H1 (cell line): Measurements from ENCODE around the gene ENAH. TPM values are rescaled to one million over a fixed set of nuclear protein-coding genes. Genes with fewer than 3 reads are reported as not detected.

ENCODE experiments used
- CTCF ChIA-PET: fragments of 300-600 bp; sonication (Branson Sonifier 250); formaldehyde crosslinking; loops from one replicate; lab custom pipeline; 2021; ENCODE audit not compliant: partially characterized antibody; lab: Charles Lee
- POLR2A ChIA-PET: fragments of 300-600 bp; sonication (Branson Sonifier 250); formaldehyde crosslinking; loops from one replicate; lab custom pipeline; 2021; ENCODE audit warnings: inconsistent platforms; ENCODE audit not compliant: partially characterized antibody; lab: Charles Lee
- DNase-seq, 2 experiments: peaks; one replicate each; pipeline versions ENCODE4 v3.0.0 to v3.0.0-alpha.2; 2010 to 2022; ENCODE audit warnings: low spot score in 2 of 2, low read depth in 1 of 2, mixed read lengths in 1 of 2
- FAIRE-seq: peaks from 2 replicates; lab custom pipeline; 2011; peaks lifted over from hg19 to GRCh38; lab: Jason Lieb, UNC
- H2AFZ ChIP-seq: 2 replicates; pipeline ENCODE4 v1.8.1; 2012; ENCODE audit warnings: low read length, inconsistent platforms
- H2AK5ac ChIP-seq: 2 replicates; pipeline ENCODE4 v1.6.1; 2013; ENCODE audit warnings: low read depth, low read length
- H2BK120ac ChIP-seq: replicated peaks from 2 replicates; pipeline ENCODE3; 2013; ENCODE audit warnings: low read depth, low read length, inconsistent platforms
- H2BK12ac ChIP-seq: 2 replicates; pipeline ENCODE4 v1.6.1; 2013; ENCODE audit warnings: low read depth, low read length
- H2BK15ac ChIP-seq: 2 replicates; pipeline ENCODE4 v1.6.1; 2013; ENCODE audit warnings: low read length
- H2BK20ac ChIP-seq: 2 replicates; pipeline ENCODE4 v1.6.1; 2013; ENCODE audit warnings: low read length
- H2BK5ac ChIP-seq: 2 replicates; pipeline ENCODE4 v1.6.1; 2013; ENCODE audit warnings: low read depth, low read length
- H3K14ac ChIP-seq: 2 replicates; pipeline ENCODE4 v1.6.1; 2013; ENCODE audit warnings: inconsistent platforms; ENCODE audit not compliant: insufficient read length
- H3K18ac ChIP-seq: 2 replicates; pipeline ENCODE4 v1.6.1; 2013; ENCODE audit warnings: low read length; ENCODE audit errors: extremely low read depth
- H3K23ac ChIP-seq: 2 replicates; pipeline ENCODE4 v1.6.1; 2013; ENCODE audit warnings: inconsistent platforms; ENCODE audit not compliant: insufficient read length
- H3K23me2 ChIP-seq: 2 replicates; pipeline ENCODE4 v1.6.1; 2013; ENCODE audit warnings: low read depth, low read length
- H3K27ac ChIP-seq: 2 replicates; pipeline ENCODE4 v1.6.1; 2011; ENCODE audit warnings: low read depth, low read length, inconsistent platforms
- H3K27me3 ChIP-seq, 4 experiments: replicated peaks in 1 of 4; 1 replicate in 1 of 4; 2 replicates in 3 of 4; pipeline versions ENCODE4 v1.6.1 to v1.8.1; 2011 to 2013; ENCODE audit warnings: low read length in 3 of 4, mild to moderate bottlenecking in 3 of 4, inconsistent platforms in 2 of 4, mixed read lengths in 2 of 4, moderate library complexity in 1 of 4; ENCODE audit not compliant: control insufficient read depth in 3 of 4, insufficient read depth in 3 of 4; ENCODE audit errors: extremely low read depth in 1 of 4
- H3K36me3 ChIP-seq, 4 experiments: 2 replicates each; pipeline versions ENCODE4 v1.6.1 to v1.8.1; 2011 to 2013; ENCODE audit warnings: mild to moderate bottlenecking in 4 of 4, low read length in 3 of 4, moderate library complexity in 2 of 4, control low read depth in 1 of 4, inconsistent platforms in 1 of 4; ENCODE audit not compliant: insufficient read depth in 4 of 4, control insufficient read depth in 2 of 4
- H3K4ac ChIP-seq: replicated peaks from 2 replicates; pipeline ENCODE3; 2013; ENCODE audit warnings: low read length, low read depth, mixed read lengths, inconsistent platforms; ENCODE audit not compliant: insufficient read length
- H3K4me1 ChIP-seq, 4 experiments: replicated peaks in 1 of 4; 1 replicate in 1 of 4; 2 replicates in 3 of 4; pipeline versions ENCODE4 v1.6.1 to v1.8.1; 2011 to 2013; ENCODE audit warnings: low read length in 3 of 4, inconsistent platforms in 2 of 4, mixed read lengths in 1 of 4; ENCODE audit not compliant: insufficient read depth in 4 of 4, control insufficient read depth in 3 of 4
- H3K4me2 ChIP-seq, 2 experiments: 2 replicates each; pipeline versions ENCODE4 v1.6.1 to v1.8.1; 2011 to 2013; ENCODE audit warnings: low read depth in 2 of 2, low read length in 2 of 2, control low read depth in 1 of 2, inconsistent platforms in 1 of 2, mild to moderate bottlenecking in 1 of 2; ENCODE audit not compliant: insufficient read depth in 1 of 2
- H3K4me3 ChIP-seq, 4 experiments: fragments of 200-600, 300-600 bp in 1 of 4; sonication (generic), shearing (Covaris generic), sonication (Bioruptor Twin) in 1 of 4; 2 replicates each; pipeline versions ENCODE4 v1.5.1 to v1.8.1; 2011 to 2016; ENCODE audit warnings: low read length in 4 of 4, low read depth in 3 of 4, control low read depth in 2 of 4, inconsistent platforms in 2 of 4, mild to moderate bottlenecking in 2 of 4, mixed read lengths in 1 of 4, moderate library complexity in 1 of 4; ENCODE audit not compliant: insufficient read depth in 2 of 4; ENCODE audit errors: extremely low read depth in 1 of 4
- H3K56ac ChIP-seq: replicated peaks from 2 replicates; pipeline ENCODE3; 2013; ENCODE audit warnings: low read depth, mild to moderate bottlenecking, mixed read lengths, low read length, inconsistent platforms; ENCODE audit not compliant: insufficient read length
- H3K79me1 ChIP-seq: 2 replicates; pipeline ENCODE4 v1.6.1; 2013; ENCODE audit warnings: low read depth, low read length, control low read depth
- H3K79me2 ChIP-seq, 2 experiments: 2 replicates each; pipeline versions ENCODE4 v1.6.1 to v1.8.1; 2012 to 2013; ENCODE audit warnings: low read length in 2 of 2, mild to moderate bottlenecking in 2 of 2, inconsistent platforms in 1 of 2; ENCODE audit not compliant: insufficient read depth in 2 of 2, control insufficient read depth in 1 of 2
- H3K9ac ChIP-seq, 4 experiments: replicated peaks in 1 of 4; 1 replicate in 1 of 4; 2 replicates in 3 of 4; pipeline versions ENCODE4 v1.6.1 to v1.8.1; 2011 to 2013; ENCODE audit warnings: low read depth in 3 of 4, low read length in 3 of 4, control low read depth in 2 of 4, mild to moderate bottlenecking in 2 of 4, moderate library complexity in 2 of 4, inconsistent platforms in 1 of 4; ENCODE audit errors: extremely low read depth in 1 of 4
- H3K9me3 ChIP-seq, 2 experiments: 2 replicates each; pipeline versions ENCODE4 v1.6.1 to v1.8.1; 2012 to 2013; ENCODE audit warnings: mild to moderate bottlenecking in 2 of 2, moderate library complexity in 2 of 2, control low read depth in 1 of 2, inconsistent platforms in 1 of 2, low read depth in 1 of 2, low read length in 1 of 2, mixed read lengths in 1 of 2; ENCODE audit not compliant: insufficient read depth in 2 of 2
- H4K20me1 ChIP-seq, 2 experiments: replicated peaks in 1 of 2; 2 replicates each; pipeline versions ENCODE3 to v1.8.1; 2011 to 2013; ENCODE audit warnings: inconsistent platforms in 2 of 2, low read length in 2 of 2, mild to moderate bottlenecking in 1 of 2; ENCODE audit not compliant: insufficient read depth in 2 of 2, control insufficient read depth in 1 of 2
- H4K5ac ChIP-seq: 2 replicates; pipeline ENCODE4 v1.6.1; 2013; ENCODE audit warnings: low read length, low read depth, mixed read lengths, inconsistent platforms; ENCODE audit not compliant: insufficient read length
- H4K8ac ChIP-seq: 2 replicates; pipeline ENCODE4 v1.8.0; 2013; ENCODE audit warnings: mild to moderate bottlenecking, moderate library complexity, low read length, inconsistent platforms; ENCODE audit not compliant: insufficient read depth; ENCODE audit errors: extremely low read depth
- H4K91ac ChIP-seq: replicated peaks from 2 replicates; pipeline ENCODE3; 2013; ENCODE audit warnings: low read length, mixed read lengths, inconsistent platforms; ENCODE audit not compliant: insufficient read length
- EP300 ChIP-seq, 2 experiments: IDR thresholded peaks; 1 replicate in 1 of 2; 2 replicates in 1 of 2; pipeline ENCODE4 v1.6.1; 2011 to 2012; ENCODE audit warnings: low read depth in 2 of 2, low read length in 2 of 2, mild to moderate bottlenecking in 2 of 2, borderline replicate concordance in 1 of 2, inconsistent platforms in 1 of 2, moderate library complexity in 1 of 2
- JUN ChIP-seq: IDR thresholded peaks from 2 replicates; pipeline ENCODE4 v1.6.1; 2011; ENCODE audit warnings: low read depth, mild to moderate bottlenecking, improper control_type of control experiment, low read length
- SP4 ChIP-seq: IDR thresholded peaks from 2 replicates; pipeline ENCODE4 v1.6.1; 2012; ENCODE audit warnings: low read length, inconsistent platforms
- TAF7 ChIP-seq: optimal IDR thresholded peaks from 2 replicates; pipeline ENCODE3; 2011; ENCODE audit warnings: low read depth, mild to moderate bottlenecking, inconsistent platforms, low read length, moderate library complexity, borderline replicate concordance
- YY1 ChIP-seq: IDR thresholded peaks from 2 replicates; pipeline ENCODE4 v1.6.1; 2011; ENCODE audit warnings: low read depth, mild to moderate bottlenecking, low read length
- WGBS, 2 experiments: shearing (Covaris generic) in 1 of 2; methylation state at CpG; one replicate each; pipeline versions ENCODE4 v1.1.6 to v1.1.7; 2013 to 2015; ENCODE audit warnings: low lambda C conversion rate in 2 of 2, mixed read lengths in 2 of 2, inconsistent platforms in 1 of 2, low coverage in 1 of 2, missing lambda C conversion rate in 1 of 2; ENCODE audit not compliant: insufficient replicate concordance in 2 of 2, insufficient coverage in 1 of 2, insufficient read length in 1 of 2; ENCODE audit errors: extremely low coverage in 1 of 2, missing lambda C conversion rate in 1 of 2; 5-methylcytosine and 5-hydroxymethylcytosine counted together
- polyA plus RNA-seq, 7 experiments: library from polyadenylated mRNA; depleted of rRNA in 3 of 7; stranded (reverse) in 5 of 7; unstranded in 2 of 7; fragments of >200 nt in 5 of 7; fragments of 200-250 nt in 2 of 7; gene quantifications; 1 replicate in 5 of 7; 2 replicates in 1 of 7; 4 replicates in 1 of 7; pipeline versions ENCODE4 v1.2.1 to v1.2.3, GENCODE V29; 2011 to 2013; ENCODE audit warnings: missing spikeins in 2 of 7, mixed read lengths in 2 of 7
- total RNA-seq: library from RNA; stranded (reverse); fragmentation: NEBNext Ultra II Directional; extraction: Animal tissue kit (Norgen Biotek cat#: 25700); gene quantifications from 2 replicates; pipeline ENCODE4 v1.2.1, GENCODE V29; 2021

The ENAH gene
- total and polyA plus RNA-seq, 2 of the 8 experiments (the other 6 are each of a cell fraction or from before 2014, with no cell fraction given), result 39.1 to 335 TPM

GRCh38 chr1:225559902-225560301 lies 93.0 kb downstream of the ENAH start:
- Histone ChIP-seq H3K4me3 (no peak overlapping the region), H3K4me2 (no peak overlapping the region), H3K18ac (no peak overlapping the region), H3K79me1 (peaks cover 5% of the 10 kb centered on the region), H3K9me3 (peaks cover 0 to 4% of the 10 kb centered on the region in 2 experiments; a peak in 1 of 4 replicates), H3K36me3 (peaks cover 0 to 38% (median 17%) of the 10 kb centered on the region in 4 experiments; a peak in 5 of 8 replicates), H4K91ac (no peak overlapping the region), H2BK15ac (no peak overlapping the region), H3K27ac (no peak overlapping the region), H3K27me3 (no peaks in the 10 kb centered on the region), H4K5ac (no peak overlapping the region), H2BK5ac (no peak overlapping the region), H3K14ac (no peak overlapping the region), H4K8ac (no peak overlapping the region), H3K23me2 (no peaks in the 10 kb centered on the region; the same call in 1 of the 2 replicates), H3K56ac (no peak overlapping the region), H3K4me1 (no peaks in the 10 kb centered on the region), H2BK20ac (no peak overlapping the region), H3K9ac (no peak overlapping the region), H2AFZ (no peak overlapping the region), H4K20me1 (no peaks in the 10 kb centered on the region), H3K79me2 (peaks cover 3 to 52% of the 10 kb centered on the region in 2 experiments; a peak in 2 of 4 replicates), H2AK5ac (no peak overlapping the region), H3K4ac (no peak overlapping the region), H3K23ac (no peak overlapping the region), H2BK120ac (no peak overlapping the region), H2BK12ac (no peak overlapping the region)
- TF ChIP-seq SP4 (no peak), TAF7 (no peak), YY1 (no peak), JUN (no peak), EP300 (IDR thresholded peaks at IDR 0.05; ENCODE audit: borderline replicate concordance in 1 of 2, low read depth in 2 of 2, low read length in 2 of 2) (no peak)
- 97% methylated on average over 3 of the region's 3 CpGs; no CpG with 5 or more reads in 1 of the 2 experiments for WGBS, 2 experiments
- CTCF ChIA-PET, result interaction anchor here (0.6 to 1.0 kb wide), 2 partner anchors 16 to 212 kb away, joined by 3 read pairs; no protein-coding TSS in a partner anchor
- DNase-seq (no peak), FAIRE-seq (no peak)
- POLR2A ChIA-PET, result interaction anchor here (1.2 kb wide), 1 partner anchor 9 kb away, joined by 3 read pairs; no protein-coding TSS in a partner anchor
